Measurements from ENCODE around the gene PXDN. TPM values are rescaled to one million over a fixed set of nuclear protein-coding genes. Genes with fewer than 3 reads are reported as not detected.

The PXDN gene
- total and polyA plus RNA-seq, 2 donors (not counting 1 experiment from before 2014, with no cell fraction given), result 0.21 to 1.4 TPM

- H3K4me2 ChIP-seq (replicated peaks; ENCODE audit: low read depth, low read length, poor library complexity, severe bottlenecking), result no peak overlapping the region
- 96% methylated on average over 7 of the region's 8 CpGs for WGBS (ENCODE audit: insufficient coverage)
- H3K4me3 Mint-ChIP-seq, result no peak overlapping the region
- ChIA-PET CTCF (no interaction called here), POLR2A (no interaction called here)
- H3K36me3 ChIP-seq (replicated peaks in 1 of 2; ENCODE audit: control extremely low read depth in 1 of 2, control insufficient read depth in 1 of 2, extremely low read depth in 1 of 2, insufficient read depth in 2 of 2, low read length in 1 of 2), result no peaks in the 10 kb centered on the region
- H3K4me3 ChIP-seq (ENCODE audit: control extremely low read depth in 1 of 5, extremely low read depth in 1 of 5, insufficient read depth in 1 of 5, low read depth in 2 of 5, low read length in 4 of 5), result no peak overlapping the region
- no peaks in the 10 kb centered on the region for H3K9me3 Mint-ChIP-seq (ENCODE audit: insufficient read depth)
- H3K4me1 ChIP-seq (ENCODE audit: control insufficient read depth in 2 of 2, insufficient read depth in 2 of 2, low read length in 2 of 2), result no peaks in the 10 kb centered on the region
- no peak overlapping the region for H2AFZ ChIP-seq (ENCODE audit: insufficient read depth, low read depth, low read length, poor library complexity, severe bottlenecking)
- no peak overlapping the region for H3K9ac ChIP-seq (ENCODE audit: low read length)
- H3K27ac Mint-ChIP-seq, result no peak overlapping the region
- peaks cover 3% of the 10 kb centered on the region for H3K27me3 Mint-ChIP-seq
- H3K27ac ChIP-seq (ENCODE audit: low read length in 2 of 2), result no peak overlapping the region
- H3K4me1 Mint-ChIP-seq, result no peaks in the 10 kb centered on the region
- H3K27me3 ChIP-seq (replicated peaks in 1 of 4; ENCODE audit: control extremely low read depth in 1 of 4, control insufficient read depth in 3 of 4, insufficient read depth in 4 of 4, low read length in 3 of 4), result no peaks in the 10 kb centered on the region
- no peak for DNase-seq
- H3K79me2 ChIP-seq (ENCODE audit: control insufficient read depth, insufficient read depth, low read length), result no peaks in the 10 kb centered on the region
- no peak for ATAC-seq (ENCODE audit: low read depth)
- TF ChIP-seq EZH2 (IDR thresholded peaks at IDR 0.05; ENCODE audit: borderline replicate concordance, insufficient read depth, low read depth, low read length, poor library complexity, severe bottlenecking), result no peak
- TF ChIP-seq CTCF (IDR thresholded peaks at IDR 0.05), result no peak
- H3K9me3 ChIP-seq (ENCODE audit: control extremely low read depth in 1 of 3, control insufficient read depth in 2 of 3, insufficient read depth in 1 of 3, low read length in 2 of 3), result no peaks in the 10 kb centered on the region
- no peaks in the 10 kb centered on the region for H4K20me1 ChIP-seq (ENCODE audit: control insufficient read depth, insufficient read depth, low read length, poor library complexity, severe bottlenecking)
- intact Hi-C loops (cut with micrococcal nuclease), result no loop called here
These were observed 89.5 kb downstream of the PXDN start for GRCh38 chr2:1654696-1655374.

GRCh38 chr2:1653956-1654695 is 90.2 kb downstream of the PXDN start:
- no peak overlapping the region for H3K4me2 ChIP-seq (replicated peaks; ENCODE audit: low read depth, low read length, poor library complexity, severe bottlenecking)
- WGBS (ENCODE audit: insufficient coverage), result 97% methylated on average over 11 of the region's 14 CpGs
- Mint-ChIP-seq H3K4me3 (no peak overlapping the region), H3K27me3 (peaks cover 3% of the 10 kb centered on the region), H3K9me3 (ENCODE audit: insufficient read depth) (no peaks in the 10 kb centered on the region), H3K27ac (no peak overlapping the region), H3K4me1 (no peaks in the 10 kb centered on the region)
- no peak overlapping the region for H2AFZ ChIP-seq (ENCODE audit: insufficient read depth, low read depth, low read length, poor library complexity, severe bottlenecking)
- H3K4me1 ChIP-seq (ENCODE audit: control insufficient read depth in 2 of 2, insufficient read depth in 2 of 2, low read length in 2 of 2), result no peaks in the 10 kb centered on the region
- no peak overlapping the region for H3K27ac ChIP-seq (ENCODE audit: low read length in 2 of 2)
- ATAC-seq (ENCODE audit: low read depth) (no peak), DNase-seq (no peak)
- peaks cover 0 to 6% (median 0%) of the 10 kb centered on the region in 3 donors for H3K9me3 ChIP-seq (ENCODE audit: control extremely low read depth in 1 of 3, control insufficient read depth in 2 of 3, insufficient read depth in 1 of 3, low read length in 2 of 3)
- H3K79me2 ChIP-seq (ENCODE audit: control insufficient read depth, insufficient read depth, low read length), result no peaks in the 10 kb centered on the region
- ChIA-PET POLR2A (no interaction called here), CTCF (no interaction called here)
- no peak overlapping the region for H3K4me3 ChIP-seq (ENCODE audit: control extremely low read depth in 1 of 5, extremely low read depth in 1 of 5, insufficient read depth in 1 of 5, low read depth in 2 of 5, low read length in 4 of 5)
- no peaks in the 10 kb centered on the region for H3K27me3 ChIP-seq (replicated peaks in 1 of 4; ENCODE audit: control extremely low read depth in 1 of 4, control insufficient read depth in 3 of 4, insufficient read depth in 4 of 4, low read length in 3 of 4)
- no peaks in the 10 kb centered on the region for H3K36me3 ChIP-seq (replicated peaks in 1 of 2; ENCODE audit: control extremely low read depth in 1 of 2, control insufficient read depth in 1 of 2, extremely low read depth in 1 of 2, insufficient read depth in 2 of 2, low read length in 1 of 2)
- no peaks in the 10 kb centered on the region for H4K20me1 ChIP-seq (ENCODE audit: control insufficient read depth, insufficient read depth, low read length, poor library complexity, severe bottlenecking)
- no peak overlapping the region for H3K9ac ChIP-seq (ENCODE audit: low read length)
- intact Hi-C loops (cut with micrococcal nuclease), result no loop called here
- no peak for TF ChIP-seq EZH2 (IDR thresholded peaks at IDR 0.05; ENCODE audit: borderline replicate concordance, insufficient read depth, low read depth, low read length, poor library complexity, severe bottlenecking)
- TF ChIP-seq CTCF (IDR thresholded peaks at IDR 0.05), result no peak
